Ovary (tissue), 3 donors: ENCODE results near the gene PASD1.

Experiments
- CTCF ChIP-seq, 3 donors: fragments of 450-650 bp in 2 of 3; fragments of 200-600 bp in 1 of 3; IDR thresholded peaks; one replicate each; pipeline versions ENCODE4 v1.5.1 to v1.8.0; 2016 to 2022; ENCODE audit warnings: antibody characterized with exemption in 3 of 3, mild to moderate bottlenecking in 1 of 3
- POLR2A ChIP-seq: fragments of 450-650 bp; IDR thresholded peaks from one replicate; pipeline ENCODE4 v1.6.1; 2017; ENCODE audit warnings: antibody characterized with exemption, mild to moderate bottlenecking, moderate library complexity
- donor health status: DM: no; HTN: no; CAD: no.

DNA sequence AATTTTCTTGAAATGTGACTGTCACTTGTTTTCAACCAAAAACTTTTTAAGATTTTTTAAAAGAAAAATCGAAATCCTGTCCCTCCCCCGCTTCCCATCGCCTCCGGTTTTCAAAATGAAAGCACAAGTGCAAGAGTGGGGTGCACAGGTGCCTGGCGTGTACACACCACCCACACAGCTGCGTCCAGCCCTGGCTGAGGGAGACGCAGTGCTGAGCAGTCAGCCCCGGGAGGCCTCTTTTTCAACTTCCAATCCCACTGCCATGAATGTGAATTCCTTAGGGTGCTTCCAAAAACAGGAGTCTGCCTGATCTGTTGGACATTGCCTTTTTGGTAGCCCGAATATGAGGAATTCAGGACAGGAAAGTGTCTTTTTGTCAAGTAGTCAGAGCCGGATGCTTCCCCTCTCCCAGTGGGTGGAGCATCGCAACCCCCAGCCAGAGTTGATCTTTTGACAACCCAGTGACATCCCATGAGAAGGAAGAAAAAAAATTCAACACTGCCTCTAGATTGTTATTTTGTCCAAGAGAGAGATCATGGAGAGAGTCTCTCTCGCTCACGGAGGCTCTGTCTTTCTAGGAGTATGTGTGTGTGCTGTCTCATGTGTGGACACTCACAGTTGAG is 140.7 kb downstream of the PASD1 start:
- TF ChIP-seq CTCF (IDR thresholded peaks at IDR 0.05) (no peak), POLR2A (no peak)
